OCI-LY1 (cell line): Measurements from ENCODE around the gene LPCAT4.
"Not testable (repeated sequence)": the region's sequence is repeated elsewhere in the genome, so short reads cannot be mapped to it uniquely, and the experiment has no call there.

Source experiments
- EZH2 ChIP-seq: fragments of 200-600 bp; sonication (generic), shearing (Covaris generic); IDR thresholded peaks from 2 replicates; pipeline ENCODE4 v1.8.0; 2017; ENCODE audit warnings: borderline replicate concordance, mixed run types, mild to moderate bottlenecking, antibody characterized with exemption, low read length, moderate library complexity, mixed read lengths
- TF ChIP-seq, protein P1 (sequence below): fragments of 200-600 bp; sonication (generic), shearing (Covaris generic); IDR thresholded peaks from 2 replicates; pipeline ENCODE4 v1.5.1; 2017; ENCODE audit warnings: mild to moderate bottlenecking, antibody characterized with exemption, low read length, moderate library complexity, mixed read lengths

DNA sequence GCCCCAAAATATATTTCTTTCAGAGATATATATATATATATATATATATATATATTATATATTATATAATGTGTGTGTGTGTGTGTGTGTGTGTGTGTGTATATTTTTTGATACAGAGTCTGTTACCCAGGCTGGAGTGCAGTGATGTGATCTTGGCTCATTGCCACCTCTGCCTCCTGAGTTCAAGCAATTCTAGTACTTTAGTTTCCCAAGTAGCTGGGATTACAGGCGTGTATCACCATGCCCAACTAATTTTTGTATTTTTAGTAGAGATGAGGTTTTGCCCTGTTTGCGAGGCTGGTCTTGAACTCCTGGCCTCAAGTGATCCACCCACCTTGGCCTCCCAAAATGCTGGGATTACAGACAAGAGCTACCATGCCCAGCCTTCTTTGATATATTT, 8.5 kb upstream of the LPCAT4 start:
- TF ChIP-seq, protein P1, sequence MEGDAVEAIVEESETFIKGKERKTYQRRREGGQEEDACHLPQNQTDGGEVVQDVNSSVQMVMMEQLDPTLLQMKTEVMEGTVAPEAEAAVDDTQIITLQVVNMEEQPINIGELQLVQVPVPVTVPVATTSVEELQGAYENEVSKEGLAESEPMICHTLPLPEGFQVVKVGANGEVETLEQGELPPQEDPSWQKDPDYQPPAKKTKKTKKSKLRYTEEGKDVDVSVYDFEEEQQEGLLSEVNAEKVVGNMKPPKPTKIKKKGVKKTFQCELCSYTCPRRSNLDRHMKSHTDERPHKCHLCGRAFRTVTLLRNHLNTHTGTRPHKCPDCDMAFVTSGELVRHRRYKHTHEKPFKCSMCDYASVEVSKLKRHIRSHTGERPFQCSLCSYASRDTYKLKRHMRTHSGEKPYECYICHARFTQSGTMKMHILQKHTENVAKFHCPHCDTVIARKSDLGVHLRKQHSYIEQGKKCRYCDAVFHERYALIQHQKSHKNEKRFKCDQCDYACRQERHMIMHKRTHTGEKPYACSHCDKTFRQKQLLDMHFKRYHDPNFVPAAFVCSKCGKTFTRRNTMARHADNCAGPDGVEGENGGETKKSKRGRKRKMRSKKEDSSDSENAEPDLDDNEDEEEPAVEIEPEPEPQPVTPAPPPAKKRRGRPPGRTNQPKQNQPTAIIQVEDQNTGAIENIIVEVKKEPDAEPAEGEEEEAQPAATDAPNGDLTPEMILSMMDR: not testable (repeated sequence)
- TF ChIP-seq EZH2: not testable (repeated sequence)
